Erythroblast (primary cell): Measurements from ENCODE around the gene POT1.

Source experiments
- GATA1 ChIP-seq: IDR thresholded peaks from 2 replicates; pipeline ENCODE4 v1.6.1; 2011; ENCODE audit warnings: low read depth, mild to moderate bottlenecking, control low read depth, low read length, moderate library complexity
- POLR2A ChIP-seq: IDR thresholded peaks from 2 replicates; pipeline ENCODE4 v1.6.1; 2011; ENCODE audit warnings: mild to moderate bottlenecking, low read length

- TF ChIP-seq POLR2A (no peak), GATA1 (no peak)
Measured at GRCh38 chr7:124945680-124946079, 16.1 kb upstream of the POT1 start.
